Esophagus (tissue), 2 donors: Measurements from ENCODE around the gene MRPL1. TPM values are rescaled to one million over a fixed set of nuclear protein-coding genes. Genes with fewer than 3 reads are reported as not detected.

Source experiments
- H3K27ac ChIP-seq, 2 donors: one replicate each; pipeline ENCODE4 v1.5.1; 2013; ENCODE audit warnings: low read depth in 2 of 2, mild to moderate bottlenecking in 2 of 2, inconsistent platforms in 1 of 2, low read length in 1 of 2, moderate library complexity in 1 of 2
- H3K27me3 ChIP-seq, 2 donors: one replicate each; pipeline ENCODE4 v1.6.1; 2013; ENCODE audit warnings: low read length in 2 of 2, control low read depth in 1 of 2, mild to moderate bottlenecking in 1 of 2; ENCODE audit not compliant: insufficient read depth in 2 of 2, control insufficient read depth in 1 of 2
- H3K36me3 ChIP-seq, 2 donors: one replicate each; pipeline ENCODE4 v1.6.1; 2013; ENCODE audit warnings: low read length in 1 of 2; ENCODE audit not compliant: control insufficient read depth in 2 of 2, insufficient read depth in 2 of 2
- H3K4me1 ChIP-seq, 2 donors: one replicate each; pipeline ENCODE4 v1.6.1; 2013; ENCODE audit warnings: low read length in 1 of 2; ENCODE audit not compliant: control insufficient read depth in 2 of 2, insufficient read depth in 2 of 2
- H3K4me3 ChIP-seq, 2 donors: one replicate each; pipeline ENCODE4 v1.5.1; 2013; ENCODE audit warnings: low read length in 2 of 2, mild to moderate bottlenecking in 2 of 2, low read depth in 1 of 2, moderate library complexity in 1 of 2
- H3K9me3 ChIP-seq, 2 donors: one replicate each; pipeline ENCODE4 v1.6.1; 2013; ENCODE audit warnings: mild to moderate bottlenecking in 2 of 2, low read depth in 1 of 2, low read length in 1 of 2, moderate library complexity in 1 of 2; ENCODE audit not compliant: control insufficient read depth in 2 of 2, insufficient read depth in 1 of 2
- WGBS, 2 donors: extraction: QIAGEN DNeasy Blood & Tissue Kit; methylation state at CpG; one replicate each; pipeline ENCODE4 v1.1.7; 2013; 5-methylcytosine and 5-hydroxymethylcytosine counted together
- polyA plus RNA-seq, 2 donors: library from polyadenylated mRNA; stranded (reverse); fragments of 200-250 nt; gene quantifications; one replicate each; pipeline ENCODE4 v1.2.3, GENCODE V29; 2013
- donor health status: healthy with polysubstance abuse.
- donor health status: Bipolar disorder and iron deficiency.

MRPL1 gene
- polyA plus RNA-seq, 2 donors = 24.5 to 38.4 TPM

- Histone ChIP-seq H3K36me3 (no peaks in the 10 kb centered on the region), H3K4me3 (no peak overlapping the region), H3K9me3 (no peaks in the 10 kb centered on the region), H3K4me1 (no peaks in the 10 kb centered on the region), H3K27me3 (no peaks in the 10 kb centered on the region), H3K27ac (no peak overlapping the region)
These were observed 127.8 kb downstream of the MRPL1 start for GRCh38 chr4:77990456-77990855.

- Histone ChIP-seq H3K4me1 (no peaks in the 10 kb centered on the region), H3K4me3 (no peak overlapping the region), H3K9me3 (no peaks in the 10 kb centered on the region), H3K27me3 (no peaks in the 10 kb centered on the region), H3K36me3 (no peaks in the 10 kb centered on the region), H3K27ac (no peak overlapping the region)
- WGBS, 2 donors = 51 to 54% methylated on average over 2 of the region's 2 CpGs
These were observed 128.3 kb downstream of the MRPL1 start for GRCh38 chr4:77990904-77991358.

- no peaks in the 10 kb centered on the region for H3K36me3 ChIP-seq
- H3K27ac ChIP-seq = no peak overlapping the region
- 82 to 96% methylated on average over 1 of the region's 1 CpG for WGBS, 2 donors
- H3K4me1 ChIP-seq = no peaks in the 10 kb centered on the region
- H3K4me3 ChIP-seq = no peak overlapping the region
- H3K9me3 ChIP-seq = no peaks in the 10 kb centered on the region
- H3K27me3 ChIP-seq = peaks cover 0 to 5% of the 10 kb centered on the region in 2 donors
These were observed 130.0 kb downstream of the MRPL1 start for GRCh38 chr4:77992581-77992980.

- H3K4me3 ChIP-seq = no peak overlapping the region
- no peak overlapping the region for H3K27ac ChIP-seq
- H3K4me1 ChIP-seq = no peaks in the 10 kb centered on the region
- no peaks in the 10 kb centered on the region for H3K9me3 ChIP-seq
- H3K36me3 ChIP-seq = no peaks in the 10 kb centered on the region
- peaks cover 0 to 5% of the 10 kb centered on the region in 2 donors for H3K27me3 ChIP-seq
These were observed 131.6 kb downstream of the MRPL1 start for GRCh38 chr4:77994194-77994721.

GRCh38 chr4:77996076-77996475 lies 133.4 kb downstream of the MRPL1 start:
- H3K9me3 ChIP-seq = no peaks in the 10 kb centered on the region
- no peaks in the 10 kb centered on the region for H3K4me1 ChIP-seq
- no peak overlapping the region for H3K27ac ChIP-seq
- H3K4me3 ChIP-seq = no peak overlapping the region
- 49 to 51% methylated on average over 3 of the region's 3 CpGs for WGBS, 2 donors
- no peaks in the 10 kb centered on the region for H3K36me3 ChIP-seq
- H3K27me3 ChIP-seq = peaks cover 0 to 5% of the 10 kb centered on the region in 2 donors

GRCh38 chr4:78001531-78001930 lies 138.9 kb downstream of the MRPL1 start:
- 24 to 41% methylated on average over 1 of the region's 1 CpG for WGBS, 2 donors
- no peaks in the 10 kb centered on the region for H3K9me3 ChIP-seq
- peaks cover 0 to 1% of the 10 kb centered on the region in 2 donors for H3K27me3 ChIP-seq
- no peaks in the 10 kb centered on the region for H3K36me3 ChIP-seq
- no peaks in the 10 kb centered on the region for H3K4me1 ChIP-seq
- no peak overlapping the region for H3K27ac ChIP-seq
- H3K4me3 ChIP-seq = no peak overlapping the region

GRCh38 chr4:78002260-78002659 lies 139.6 kb downstream of the MRPL1 start:
- whole genome bisulfite sequencing, 2 donors = 67 to 69% methylated on average over 4 of the region's 4 CpGs
- Histone ChIP-seq H3K27ac (no peak overlapping the region), H3K4me3 (no peak overlapping the region), H3K27me3 (no peaks in the 10 kb centered on the region), H3K36me3 (no peaks in the 10 kb centered on the region), H3K4me1 (no peaks in the 10 kb centered on the region), H3K9me3 (no peaks in the 10 kb centered on the region)

Other genes with a start within 250 kb of the MRPL1 start
- 1 to 10 TPM; 2.8 to 4.3 TPM for gene CNOT6L, start 43.5 kb upstream of the MRPL1 start, polyA plus RNA-seq
- 1 to 10 TPM in 1 of 2 donors, under 1 TPM in 1; 0.60 to 1.6 TPM for gene FRAS1, start 194.5 kb downstream of the MRPL1 start, polyA plus RNA-seq